ENCODE results near the gene MOB3B.

MOB3B gene

DNA sequence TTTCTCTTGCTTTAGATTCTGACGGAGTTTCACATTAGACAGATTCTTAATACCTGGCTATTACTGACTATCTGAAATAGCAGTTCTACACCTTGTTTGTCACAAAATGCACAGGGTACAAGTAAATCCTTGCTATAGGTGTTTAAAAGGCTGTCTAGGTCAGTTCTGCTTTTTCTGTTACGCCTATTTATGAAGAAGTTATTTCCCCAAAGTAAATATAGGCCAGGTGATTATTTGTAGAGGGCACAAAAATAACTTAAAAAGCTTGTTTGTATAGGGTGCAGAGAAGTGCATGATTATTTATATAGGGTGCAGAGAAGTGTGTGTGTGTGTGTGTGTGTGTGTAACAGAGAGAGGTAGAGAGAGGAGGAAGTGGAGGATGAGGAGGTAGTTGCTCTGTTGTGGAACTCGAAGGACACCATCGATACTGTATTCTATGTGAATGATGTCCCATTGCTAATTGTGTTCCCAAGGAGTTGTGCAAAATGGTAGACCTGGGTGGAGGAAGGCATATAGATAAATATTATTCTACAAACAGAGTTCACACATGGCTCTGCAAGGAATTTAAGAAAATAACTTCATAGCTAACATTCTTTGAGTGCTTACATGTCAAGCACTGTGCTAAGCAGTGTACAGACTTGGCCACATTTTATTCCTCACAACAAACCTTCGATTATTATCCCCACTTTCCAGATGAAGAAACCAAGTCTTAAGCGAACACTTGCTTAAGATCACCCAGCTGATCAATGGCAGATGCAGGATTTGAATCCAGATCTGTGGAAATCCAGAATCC, 136.4 kb downstream of the MOB3B start:
- no peak for DNase-seq

DNA sequence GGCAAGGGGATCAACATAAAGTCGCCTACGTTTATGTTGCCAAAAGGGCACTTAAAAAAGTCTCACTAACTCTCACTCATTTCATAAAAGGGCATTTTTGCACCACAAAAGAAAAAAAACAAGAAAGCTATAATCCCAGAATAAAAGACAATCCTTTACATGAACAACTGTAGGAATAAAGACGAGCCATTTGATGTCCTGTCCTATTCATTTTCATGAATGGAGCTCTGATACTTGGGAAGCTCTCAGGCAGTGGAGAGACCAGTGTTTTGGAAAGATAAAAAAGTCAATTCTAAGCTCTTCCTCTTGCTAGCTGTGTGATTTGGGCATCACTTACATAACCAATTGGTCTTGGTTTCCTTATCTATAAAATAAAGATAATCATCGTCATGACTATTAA, 137.2 kb downstream of the MOB3B start:
- DNase-seq = no peak

DNA sequence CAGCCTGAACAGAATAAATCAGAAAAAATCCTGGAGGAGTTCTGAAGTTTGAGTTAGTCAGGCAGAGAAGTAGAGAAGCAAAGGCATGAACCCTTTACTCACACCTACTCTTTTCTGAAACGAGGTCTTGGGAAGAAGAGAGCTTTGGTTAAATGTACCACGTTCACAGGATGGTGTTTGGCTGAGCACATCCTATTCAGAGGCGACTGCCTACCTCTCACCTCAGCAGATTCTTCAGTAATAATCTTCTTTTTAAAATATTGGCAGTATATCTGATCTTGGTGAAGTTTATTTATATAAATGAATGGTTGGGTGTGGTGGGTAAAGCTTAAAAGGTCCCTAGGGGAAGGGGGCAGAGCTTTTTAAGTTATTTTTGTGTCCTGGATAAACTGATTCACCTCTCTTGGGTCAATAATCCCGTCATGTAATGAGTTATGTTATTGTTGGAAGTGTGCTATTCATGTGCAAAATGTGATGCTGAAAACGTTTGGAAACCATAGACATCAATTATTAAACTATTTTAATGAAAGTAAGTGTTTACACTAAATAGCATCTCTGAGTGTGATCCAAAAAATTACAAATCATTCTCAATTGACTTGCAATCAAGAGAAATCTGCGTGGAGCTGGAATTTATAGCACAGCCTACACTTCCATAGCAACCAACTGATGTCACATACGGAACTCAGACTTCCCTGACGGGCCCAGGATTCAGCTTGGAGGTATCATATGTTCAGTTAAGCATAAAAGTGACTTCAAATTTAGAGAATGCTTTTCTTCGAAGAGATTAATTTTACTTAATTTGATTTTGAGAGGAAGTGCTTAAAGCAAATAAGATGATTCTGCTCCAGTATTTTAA, 138.3 kb downstream of the MOB3B start:
- DNase-seq = peak in 2 of 51 donors; percentile 15 to 38

DNA sequence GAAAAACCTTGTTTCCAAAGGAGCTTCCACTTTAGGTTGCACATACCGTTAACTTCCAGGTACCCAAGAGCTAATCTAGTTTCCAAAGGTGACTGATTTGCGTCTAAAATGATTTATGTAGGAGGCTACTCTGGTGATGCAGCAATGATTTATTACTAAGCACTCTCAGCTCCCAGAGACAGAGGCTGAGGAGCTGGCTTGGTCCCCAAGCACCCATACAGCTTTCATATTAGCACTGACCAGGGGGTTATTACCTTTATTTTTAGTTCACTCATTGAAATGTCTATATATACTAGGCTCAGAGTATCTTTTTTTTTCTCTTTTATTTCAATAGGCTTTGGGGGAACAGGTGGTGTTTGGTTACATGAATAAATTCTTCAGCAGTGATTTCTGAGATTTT, 141.5 kb downstream of the MOB3B start:
- no peak for DNase-seq

DNA sequence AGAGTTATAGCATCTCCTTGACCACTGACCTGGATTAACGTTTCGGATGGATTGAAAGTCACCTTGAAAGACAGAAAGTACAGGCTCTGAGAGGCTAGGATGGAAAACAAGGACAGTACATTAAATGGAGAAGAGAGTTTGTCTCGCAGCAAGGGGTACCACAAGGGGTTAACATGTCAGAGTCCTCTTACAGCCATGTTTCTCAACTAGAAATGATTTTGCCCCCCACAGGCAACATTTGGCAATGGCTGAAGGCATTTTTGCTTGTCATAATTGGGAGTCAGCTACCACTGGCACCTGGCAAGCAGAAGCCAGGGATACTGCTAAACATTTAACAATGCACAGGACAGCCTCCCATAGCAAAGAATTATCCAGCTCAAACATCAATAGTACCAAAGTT, 141.9 kb downstream of the MOB3B start:
- no peak for DNase-seq

DNA sequence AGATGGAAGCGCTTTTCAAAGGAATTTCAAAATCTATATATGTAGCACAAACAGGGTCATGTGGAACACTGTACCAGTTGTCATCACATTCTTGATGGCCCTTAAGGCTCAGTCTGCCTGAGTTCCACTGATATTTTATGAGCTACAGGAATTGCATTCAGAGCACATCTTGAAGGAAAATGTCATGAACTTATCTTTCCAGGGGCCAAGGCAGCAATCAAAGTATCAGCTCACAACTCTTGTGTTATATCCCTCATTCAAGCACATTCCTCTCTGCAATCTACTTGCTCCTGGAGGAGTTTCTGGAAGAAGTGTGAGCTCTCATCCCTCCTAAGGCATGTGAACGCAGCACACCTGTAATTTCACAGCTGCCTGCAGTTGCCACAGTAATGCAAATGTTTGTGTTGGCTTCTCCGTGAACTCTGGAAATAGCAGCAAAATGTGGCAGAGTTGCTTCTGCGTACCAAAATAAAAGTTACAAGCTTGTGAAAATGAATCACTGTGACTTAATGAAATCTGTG, 143.0 kb downstream of the MOB3B start:
- no peak for DNase-seq

DNA sequence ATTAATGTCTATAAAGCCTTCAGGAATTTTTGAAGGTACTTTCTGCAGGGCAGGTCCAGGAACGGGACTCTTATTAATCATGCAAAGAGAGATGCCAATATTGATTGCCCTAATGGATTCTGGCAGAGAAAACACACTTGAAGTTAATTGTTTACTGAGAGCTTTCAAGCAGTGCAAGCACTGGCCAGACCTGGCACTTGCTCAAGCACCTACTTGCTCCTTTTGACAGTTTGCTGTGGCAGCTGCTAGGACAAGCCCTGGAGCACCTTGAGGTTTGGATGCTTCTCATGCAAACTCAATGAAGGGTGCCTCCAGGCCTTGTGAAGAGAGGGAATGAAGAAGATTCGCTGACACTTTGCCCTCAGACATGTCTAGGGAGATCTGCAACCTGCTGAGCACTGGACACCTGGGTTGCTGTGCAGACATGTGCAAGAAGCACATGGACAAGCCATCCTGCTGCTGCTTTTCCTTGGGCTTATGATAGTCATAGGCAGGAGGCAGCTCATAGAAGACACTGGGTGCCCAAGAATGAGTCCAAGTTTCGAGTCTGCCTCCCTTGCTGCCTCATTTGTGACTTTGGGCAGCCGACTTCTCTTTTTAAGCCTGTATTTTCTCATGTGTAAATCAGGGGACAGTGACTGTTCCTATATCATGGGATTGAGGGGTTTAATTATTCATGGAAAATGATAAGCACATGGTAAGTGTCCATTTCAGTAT, 143.8 kb downstream of the MOB3B start:
- no peak for DNase-seq

DNA sequence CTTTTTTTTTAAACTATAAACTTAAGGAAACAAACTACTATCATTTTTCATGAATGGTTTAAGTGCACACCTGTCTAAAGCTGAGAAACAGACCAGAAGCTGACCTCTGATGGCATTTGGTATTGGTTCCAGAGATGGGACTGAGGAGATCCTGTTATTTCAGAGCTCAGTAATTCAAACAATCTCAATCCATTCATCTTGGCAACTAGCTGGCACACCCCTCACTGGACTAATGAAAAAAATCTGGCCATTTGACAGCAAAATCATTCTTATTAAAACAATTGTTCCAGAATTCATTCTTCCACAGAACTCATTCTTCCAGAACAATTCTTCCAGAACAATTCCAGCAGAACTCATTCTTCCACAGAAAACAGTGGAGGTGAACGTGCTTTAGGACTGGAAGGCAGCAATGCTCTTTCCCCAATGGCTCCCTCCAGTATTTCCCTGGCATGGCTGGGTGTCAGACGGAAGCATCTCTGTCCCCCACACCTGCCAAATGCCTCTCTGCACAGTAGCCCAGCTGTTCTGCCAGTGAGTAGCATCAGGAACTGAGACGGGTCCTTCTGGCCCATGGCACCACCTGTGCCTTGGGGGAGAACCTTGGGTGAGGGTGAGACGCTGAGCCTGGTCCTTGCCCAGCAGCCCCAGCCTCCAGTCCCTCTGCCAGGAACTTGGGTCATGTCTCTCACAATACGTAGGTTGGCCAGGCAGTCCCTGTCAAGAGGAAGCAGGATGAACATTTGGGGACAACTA, 145.2 kb downstream of the MOB3B start:
- no peak for DNase-seq

DNA sequence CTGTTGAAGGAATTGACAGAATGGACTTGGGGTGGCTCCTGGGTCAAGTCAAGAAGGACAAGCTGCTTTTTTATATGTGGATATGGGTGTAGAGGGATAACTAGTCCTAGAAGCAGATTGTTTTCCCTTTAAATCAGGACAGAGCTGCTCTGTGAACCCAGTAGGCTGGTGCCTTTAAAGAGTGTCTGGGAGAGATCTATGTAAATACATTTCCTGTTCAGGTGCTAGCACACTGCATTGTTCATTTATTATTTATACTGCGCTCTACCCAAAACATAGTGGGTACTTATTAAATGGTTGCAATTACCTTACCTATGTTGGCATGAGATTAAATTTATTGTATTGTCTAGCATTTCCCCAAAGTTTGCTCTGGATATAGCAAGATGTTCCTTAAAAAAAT, 146.1 kb downstream of the MOB3B start:
- no peak for DNase-seq

DNA sequence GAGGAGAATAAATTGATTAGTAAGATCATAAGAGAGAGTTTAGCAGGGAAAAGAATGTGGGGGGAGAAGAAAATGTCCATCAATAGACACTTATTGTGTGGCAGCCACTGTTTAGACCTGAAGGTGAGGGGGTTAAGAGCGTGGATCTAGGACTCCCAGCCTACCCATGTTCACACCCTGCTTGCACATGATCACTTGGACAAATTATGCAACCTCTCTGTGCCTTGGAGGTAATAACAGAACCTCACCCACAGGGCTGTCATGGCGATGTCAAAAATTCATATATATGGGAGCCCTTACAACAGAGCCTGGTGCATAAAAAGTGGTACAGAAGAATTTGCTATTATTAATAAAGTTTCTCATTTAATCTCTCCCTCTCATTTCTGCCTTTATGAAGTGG, 146.6 kb downstream of the MOB3B start:
- no peak for DNase-seq

DNA sequence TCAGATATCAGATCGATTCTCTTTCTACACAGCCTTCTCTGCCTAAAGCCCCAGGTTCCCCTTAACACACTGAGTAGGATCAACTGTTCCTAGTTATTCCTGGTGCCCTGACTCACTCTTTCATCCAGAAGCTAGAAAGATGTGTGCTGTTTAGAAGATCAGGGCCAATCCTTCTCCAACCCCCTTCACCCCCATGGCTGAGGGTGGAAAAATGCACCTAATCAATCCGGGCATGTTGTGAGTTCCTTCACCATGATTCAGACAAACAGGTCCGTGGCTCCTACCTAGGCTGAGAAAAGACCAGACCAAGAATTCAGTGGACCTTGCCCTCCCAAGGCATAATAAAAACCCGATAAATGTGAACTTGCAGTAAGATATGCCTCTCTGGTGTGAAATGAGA, 147.3 kb downstream of the MOB3B start:
- no peak for DNase-seq

DNA sequence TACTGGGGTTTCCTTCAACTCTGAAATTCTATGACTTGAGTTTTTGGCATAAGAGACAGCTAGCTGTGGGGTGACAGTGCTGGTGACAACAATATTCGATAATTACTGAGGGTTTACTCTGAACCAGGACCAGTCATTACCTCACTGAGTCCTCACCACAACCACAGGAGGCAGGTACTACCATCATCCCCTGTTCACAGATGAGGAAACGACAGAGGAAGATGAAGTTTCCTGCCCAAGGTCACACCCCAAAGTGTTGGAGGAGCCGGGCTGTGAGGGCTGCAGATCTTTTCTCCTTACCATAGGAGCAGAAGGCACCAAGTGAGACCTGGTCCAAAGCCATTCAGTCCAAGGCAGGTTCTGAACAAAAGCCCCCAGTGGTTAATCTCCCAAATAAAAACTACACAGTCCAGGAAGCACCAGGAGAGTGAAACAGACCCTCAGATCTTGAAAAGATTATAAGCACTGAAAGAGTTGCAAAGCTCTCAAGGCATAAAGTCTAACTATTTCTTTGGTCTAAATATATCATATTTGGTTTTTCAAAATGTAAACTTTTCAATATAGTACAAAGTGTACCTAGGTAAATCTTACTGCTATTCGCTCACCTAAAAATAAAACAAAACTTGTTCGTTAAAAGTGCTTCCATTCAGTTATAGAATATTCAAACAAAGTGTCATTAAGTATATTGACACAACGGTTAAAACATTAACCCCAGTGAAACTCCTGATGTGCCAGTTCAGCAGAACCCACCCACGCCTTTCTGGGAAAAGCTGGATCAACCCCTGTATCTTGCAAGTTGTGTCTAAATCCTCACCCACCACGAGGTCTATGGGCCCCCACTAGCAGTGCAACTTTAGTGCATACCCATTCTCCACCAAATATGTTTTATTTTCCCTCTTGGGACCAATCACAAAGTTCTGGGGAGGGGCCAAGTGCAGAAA, 150.0 kb downstream of the MOB3B start:
- no peak for DNase-seq

DNA sequence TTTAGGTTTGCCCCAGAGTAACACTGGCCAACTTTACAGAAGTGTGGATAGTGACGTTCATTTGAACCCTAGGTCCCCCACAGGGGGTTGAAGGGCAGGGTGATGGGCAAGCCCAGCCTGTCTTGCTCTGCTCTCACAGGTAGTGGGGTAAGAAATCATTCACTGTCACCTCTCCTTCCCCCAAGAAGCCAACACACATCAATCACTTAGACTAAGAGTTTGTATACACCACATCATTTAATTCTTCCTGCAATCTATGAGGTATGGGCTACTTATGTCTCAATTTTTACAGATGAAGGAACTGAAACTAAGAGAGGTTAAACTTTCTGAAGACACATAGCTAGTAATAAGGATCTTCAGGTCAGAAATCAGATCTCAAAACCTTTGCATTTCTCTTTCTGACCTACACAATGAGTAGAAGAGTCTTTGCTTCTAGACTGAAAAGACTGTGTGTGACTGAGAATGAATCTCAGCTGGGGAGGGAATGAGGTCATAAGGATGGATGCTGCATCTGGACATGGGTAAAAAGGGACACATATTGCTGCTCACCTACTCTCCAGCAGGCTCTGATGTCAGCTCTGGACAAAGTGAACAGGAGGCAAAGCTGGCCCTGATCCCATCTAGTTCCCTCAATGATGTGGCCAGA, 151.7 kb downstream of the MOB3B start:
- peak in 1 of 51 donors; percentile 9 for DNase-seq

DNA sequence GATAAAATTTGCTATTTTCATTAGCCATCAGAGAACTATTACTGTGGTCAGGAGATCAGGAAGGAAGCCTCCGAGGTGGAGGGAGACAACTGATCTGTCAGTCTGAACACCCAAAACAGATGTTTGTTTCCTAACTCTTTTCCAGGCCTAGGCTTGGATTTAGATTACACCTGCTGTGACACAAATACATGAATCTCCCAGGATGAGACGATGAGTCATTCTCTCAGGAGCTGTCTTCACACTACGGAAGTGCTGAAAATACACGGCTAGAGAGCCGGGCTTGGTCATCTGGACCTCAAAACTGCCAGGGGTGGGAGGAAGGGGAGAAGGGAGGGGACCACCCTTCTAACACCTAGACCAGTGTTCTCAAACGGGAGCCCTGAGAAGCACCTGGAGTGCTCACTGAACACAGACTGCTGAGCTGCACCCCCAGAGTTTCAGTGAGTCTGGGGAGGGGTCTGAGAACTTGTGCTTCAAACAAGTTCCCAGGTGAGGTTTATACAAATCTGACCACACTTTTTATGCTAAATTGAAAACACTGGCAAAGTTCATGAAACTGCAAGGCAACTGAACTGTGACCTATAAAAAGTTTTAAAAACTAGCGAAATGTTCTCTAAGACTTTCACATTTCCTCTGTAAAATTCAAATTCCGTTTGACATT, 152.3 kb downstream of the MOB3B start:
- DNase-seq = no peak

DNA sequence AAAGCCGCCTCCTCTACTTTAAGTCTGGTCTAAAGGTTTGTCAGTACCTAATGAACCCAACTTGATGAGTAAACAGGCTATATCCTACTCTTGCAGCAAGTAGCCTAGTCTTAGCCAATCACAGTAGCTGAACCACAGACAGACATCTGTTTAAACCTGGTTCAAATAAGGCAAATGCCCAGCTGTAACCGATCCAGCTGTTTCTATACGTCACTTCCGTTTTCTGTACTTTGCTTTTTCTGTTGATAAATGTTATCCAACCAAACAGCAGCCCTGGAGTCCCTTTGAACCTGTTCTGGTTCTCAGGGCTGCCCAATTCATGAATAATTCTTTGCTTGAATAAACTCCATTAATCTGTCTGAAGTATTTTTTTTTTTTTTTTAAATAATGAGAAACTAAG, 155.8 kb downstream of the MOB3B start:
- DNase-seq = no peak

DNA sequence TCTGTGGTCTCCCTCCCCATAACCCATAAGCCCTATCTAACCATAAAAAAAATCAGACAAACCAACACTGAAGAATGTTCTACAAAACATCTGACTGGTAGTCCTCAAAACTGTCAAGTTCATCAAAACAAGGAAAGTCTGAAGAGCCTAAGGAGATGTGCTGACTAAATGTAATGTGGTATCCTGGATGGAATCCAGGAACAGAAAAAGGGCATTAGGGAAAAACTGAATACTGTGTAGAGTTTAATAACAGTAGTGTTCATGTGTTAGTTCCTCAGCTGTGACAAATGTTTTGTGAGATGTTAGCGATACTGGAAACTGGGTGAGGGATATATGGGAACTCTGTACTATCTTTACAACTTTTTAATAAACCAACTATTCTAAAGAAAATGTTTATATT, 157.0 kb downstream of the MOB3B start:
- no peak for DNase-seq

DNA sequence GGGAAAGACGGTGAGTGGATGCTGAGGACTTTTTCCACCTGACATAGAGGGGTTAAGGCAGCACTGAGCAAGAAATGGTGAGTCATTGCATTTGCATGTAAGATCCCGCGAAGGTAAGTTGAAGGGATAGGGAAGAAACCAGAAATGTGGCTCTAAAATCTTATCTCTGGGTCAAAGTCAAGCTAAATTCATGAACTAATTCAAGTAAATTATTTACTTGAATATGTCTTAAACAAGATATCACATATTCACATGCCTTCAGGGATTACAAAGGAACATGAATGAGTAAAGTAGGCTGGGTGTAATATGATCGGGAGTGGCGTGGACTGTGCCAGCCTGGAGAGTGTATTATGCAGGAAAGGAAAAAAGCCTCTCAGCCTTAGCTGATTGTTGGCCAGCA, 158.2 kb downstream of the MOB3B start:
- no peak for DNase-seq

DNA sequence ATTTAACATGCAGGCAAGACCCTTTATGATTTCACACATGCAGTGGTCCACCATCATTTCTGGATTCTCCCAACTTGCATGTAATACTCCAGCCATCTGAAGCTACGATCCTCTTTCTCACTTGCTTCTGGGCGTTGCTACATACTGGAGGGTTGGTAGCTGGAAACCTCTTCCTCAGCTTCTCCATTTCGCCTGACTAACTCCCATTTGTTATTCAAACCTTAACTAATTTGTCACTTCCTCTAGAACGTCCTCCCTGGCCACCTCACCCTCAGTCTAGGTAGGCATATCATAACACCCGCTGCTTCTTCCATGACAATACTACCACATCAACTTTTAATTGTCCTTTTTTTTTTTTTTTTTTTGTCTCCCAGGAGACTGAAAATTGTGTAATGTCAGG, 160.0 kb downstream of the MOB3B start:
- DNase-seq = no peak
